ENCODE results near the gene PCDHGA1.

- TF ChIP-seq CTCF (optimal IDR thresholded peaks at IDR 0.05 in 1 of 3, IDR thresholded peaks at IDR 0.05 in 1 of 3, conservative IDR thresholded peaks at IDR 0.05 in 1 of 3; ENCODE audit: extremely low read depth in 1 of 3, insufficient read depth in 2 of 3, low read length in 3 of 3) (no peak), EZH2 (IDR thresholded peaks at IDR 0.05; ENCODE audit: low read length) (no peak)
These were observed 89.0 kb downstream of the PCDHGA1 start for GRCh38 chr5:141419074-141419880.

Measured in keratinocyte (primary cell).